Epithelial cell of esophagus (primary cell): ENCODE measurements around the gene NEK7.

ENCODE experiments used
- DNase-seq: peaks from one replicate; pipeline ENCODE4 v3.0.0; 2010; ENCODE audit warnings: low read depth
- H3K4me3 ChIP-seq: 2 replicates; pipeline ENCODE4 v1.5.1; 2011; ENCODE audit warnings: mild to moderate bottlenecking, low read length, control low read depth
- CTCF ChIP-seq: IDR thresholded peaks from 2 replicates; pipeline ENCODE4 v1.5.1; 2011; ENCODE audit warnings: low read depth, mild to moderate bottlenecking, low read length, control low read depth, inconsistent platforms; ENCODE audit not compliant: insufficient read depth; ENCODE audit errors: missing control alignments

Gene NEK7

GRCh38 chr1:198259333-198260074, 102.7 kb downstream of the NEK7 start:
- DNase-seq = no peak
- H3K4me3 ChIP-seq = no peak overlapping the region
- no peak for TF ChIP-seq CTCF

- no peak for DNase-seq
- TF ChIP-seq CTCF = no peak
- H3K4me3 ChIP-seq = no peak overlapping the region
Measured at GRCh38 chr1:198261886-198262285, 105.1 kb downstream of the NEK7 start.

GRCh38 chr1:198263186-198263585, 106.4 kb downstream of the NEK7 start:
- DNase-seq = no peak
- no peak for TF ChIP-seq CTCF

GRCh38 chr1:198264282-198264681, 107.5 kb downstream of the NEK7 start:
- no peak for DNase-seq
- TF ChIP-seq CTCF = no peak
- no peak overlapping the region for H3K4me3 ChIP-seq

More at GRCh38 chr1:198263186-198263585, 106.4 kb downstream of the NEK7 start:
- H3K4me3 ChIP-seq = no peak overlapping the region

- TF ChIP-seq CTCF = no peak
- H3K4me3 ChIP-seq = no peak overlapping the region
- DNase-seq = peak; percentile 9
Measured at GRCh38 chr1:198265073-198265661, 108.4 kb downstream of the NEK7 start.

GRCh38 chr1:198267056-198267455, 110.3 kb downstream of the NEK7 start:
- no peak for TF ChIP-seq CTCF
- no peak for DNase-seq
- no peak overlapping the region for H3K4me3 ChIP-seq
